ENCODE results near the gene PUSL1. TPM values are rescaled to one million over a fixed set of nuclear protein-coding genes. Genes with fewer than 3 reads are reported as not detected.

PUSL1 gene
- total RNA-seq, 1 experiment from 2014 or later, result 18.9 TPM

GRCh38 chr1:1302006-1302430 lies 6.4 kb upstream of the PUSL1 start:
- no peaks in the 10 kb centered on the region for H3K9me3 ChIP-seq (ENCODE audit: insufficient read depth, low read depth)
- TF ChIP-seq CTCF (conservative IDR thresholded peaks at IDR 0.05), result peak; percentile 60; the same call in 1 of the 2 replicates
- no peak for TF ChIP-seq EZH2 (IDR thresholded peaks at IDR 0.05; ENCODE audit: low read depth)
- no TSS peak for BruUV-seq (replicated peaks)
- no peaks in the 10 kb centered on the region for H3K9me2 ChIP-seq (ENCODE audit: insufficient read depth)
- H3K27ac ChIP-seq, result no peak overlapping the region
- no peak overlapping the region for H3K4me2 ChIP-seq
- H3K27me3 ChIP-seq (ENCODE audit: insufficient read depth, low read depth), result no peaks in the 10 kb centered on the region
- H3K4me1 ChIP-seq (replicated peaks; ENCODE audit: insufficient read depth), result peaks cover 26% of the 10 kb centered on the region
- peaks cover 16% of the 10 kb centered on the region; the same call in 1 of the 2 replicates for H3F3A ChIP-seq (ENCODE audit: insufficient read depth, low read depth)
- CTCF ChIA-PET, result no interaction called here
- DNase-seq, result no peak
- no peaks in the 10 kb centered on the region for H3K36me3 ChIP-seq (ENCODE audit: low read depth)
- H4K20me1 ChIP-seq (ENCODE audit: insufficient read depth), result peaks cover 4% of the 10 kb centered on the region; the same call in 1 of the 2 replicates
- H3K4me3 ChIP-seq, result no peak overlapping the region
- POLR2A ChIA-PET (ENCODE audit: unreplicated experiment), result no interaction called here
- intact Hi-C loops (cut with micrococcal nuclease; ENCODE audit: unreplicated experiment), result loop anchor here (10.0 kb wide), 2 partner anchors 203 to 297 kb away; partner anchors contain the start of gene HES4
- H3K79me2 ChIP-seq (ENCODE audit: low read depth), result peaks cover 13% of the 10 kb centered on the region; the same call in 1 of the 2 replicates
- no peak overlapping the region for H2AFZ ChIP-seq

- Histone ChIP-seq H3F3A (ENCODE audit: insufficient read depth, low read depth) (peaks cover 16% of the 10 kb centered on the region; the same call in 1 of the 2 replicates), H3K4me3 (no peak overlapping the region), H4K20me1 (ENCODE audit: insufficient read depth) (peaks cover 4% of the 10 kb centered on the region; the same call in 1 of the 2 replicates), H3K4me2 (no peak overlapping the region), H3K9me2 (ENCODE audit: insufficient read depth) (no peaks in the 10 kb centered on the region), H3K36me3 (ENCODE audit: low read depth) (no peaks in the 10 kb centered on the region), H3K4me1 (replicated peaks; ENCODE audit: insufficient read depth) (peaks cover 28% of the 10 kb centered on the region), H3K79me2 (ENCODE audit: low read depth) (peaks cover 15% of the 10 kb centered on the region; the same call in 1 of the 2 replicates), H3K27ac (no peak overlapping the region), H3K27me3 (ENCODE audit: insufficient read depth, low read depth) (no peaks in the 10 kb centered on the region), H2AFZ (no peak overlapping the region), H3K9me3 (ENCODE audit: insufficient read depth, low read depth) (no peaks in the 10 kb centered on the region)
- no peak for DNase-seq
- no TSS peak for BruUV-seq (replicated peaks)
- ChIA-PET CTCF (no interaction called here), POLR2A (ENCODE audit: unreplicated experiment) (no interaction called here)
- intact Hi-C loops (cut with micrococcal nuclease; ENCODE audit: unreplicated experiment), result loop anchor here (10.0 kb wide), 2 partner anchors 202 to 298 kb away; partner anchors contain the start of gene HES4
- no peak for TF ChIP-seq EZH2 (IDR thresholded peaks at IDR 0.05; ENCODE audit: low read depth)
- no peak for TF ChIP-seq CTCF (conservative IDR thresholded peaks at IDR 0.05)
Measured at GRCh38 chr1:1302951-1303509, 5.4 kb upstream of the PUSL1 start.

GRCh38 chr1:1303736-1304135 lies 4.7 kb upstream of the PUSL1 start:
- ChIA-PET POLR2A (ENCODE audit: unreplicated experiment) (no interaction called here), CTCF (no interaction called here)
- Histone ChIP-seq H2AFZ (no peak overlapping the region), H3K4me3 (no peak overlapping the region), H3K27me3 (ENCODE audit: insufficient read depth, low read depth) (no peaks in the 10 kb centered on the region), H3F3A (ENCODE audit: insufficient read depth, low read depth) (peaks cover 16% of the 10 kb centered on the region; the same call in 1 of the 2 replicates), H3K9me3 (ENCODE audit: insufficient read depth, low read depth) (no peaks in the 10 kb centered on the region), H3K9me2 (ENCODE audit: insufficient read depth) (no peaks in the 10 kb centered on the region), H3K27ac (no peak overlapping the region), H3K36me3 (ENCODE audit: low read depth) (no peaks in the 10 kb centered on the region), H3K4me1 (replicated peaks; ENCODE audit: insufficient read depth) (peaks cover 28% of the 10 kb centered on the region), H3K4me2 (no peak overlapping the region), H4K20me1 (ENCODE audit: insufficient read depth) (peaks cover 4% of the 10 kb centered on the region; the same call in 1 of the 2 replicates), H3K79me2 (ENCODE audit: low read depth) (peaks cover 16% of the 10 kb centered on the region; the same call in 1 of the 2 replicates)
- TF ChIP-seq EZH2 (IDR thresholded peaks at IDR 0.05; ENCODE audit: low read depth) (no peak), CTCF (conservative IDR thresholded peaks at IDR 0.05) (no peak)
- DNase-seq, result no peak
- intact Hi-C loops (cut with micrococcal nuclease; ENCODE audit: unreplicated experiment), result loop anchor here (10.0 kb wide), 2 partner anchors 201 to 299 kb away; partner anchors contain the start of gene HES4
- no TSS peak for BruUV-seq (replicated peaks)
